GF-D8 (cell line): ENCODE measurements around the gene SCUBE1.
A peak's percentile ranks its signal among the peaks of the same experiment; 100 is the strongest.

Experiments
- DNase-seq: peaks from one replicate; lab custom pipeline; 2025; lab: John Stamatoyannopoulos, UW

Gene SCUBE1

DNA sequence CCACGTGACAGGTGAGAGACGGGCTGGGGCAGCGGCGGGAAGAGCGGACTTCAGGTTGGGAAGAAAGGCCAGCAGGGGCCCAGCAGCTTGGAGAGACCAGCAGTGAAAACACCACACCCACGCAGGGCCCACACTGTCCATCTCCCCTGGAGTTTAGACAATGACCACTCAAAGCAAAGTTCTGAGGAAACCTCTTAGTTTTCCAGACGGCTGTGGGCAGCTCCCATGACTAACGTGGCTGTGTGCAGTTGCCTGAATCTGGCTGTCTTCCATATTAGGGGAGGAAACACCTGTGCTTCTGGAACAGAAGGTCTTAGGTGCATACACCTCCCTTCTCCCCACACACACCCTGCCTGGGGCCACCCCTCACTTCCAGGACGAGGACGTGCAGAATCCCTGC lies 85.6 kb downstream of the SCUBE1 start:
- DNase-seq, result no peak

GRCh38 chr22:43256976-43257545 lies 86.1 kb downstream of the SCUBE1 start:
- DNase-seq, result no peak

DNA sequence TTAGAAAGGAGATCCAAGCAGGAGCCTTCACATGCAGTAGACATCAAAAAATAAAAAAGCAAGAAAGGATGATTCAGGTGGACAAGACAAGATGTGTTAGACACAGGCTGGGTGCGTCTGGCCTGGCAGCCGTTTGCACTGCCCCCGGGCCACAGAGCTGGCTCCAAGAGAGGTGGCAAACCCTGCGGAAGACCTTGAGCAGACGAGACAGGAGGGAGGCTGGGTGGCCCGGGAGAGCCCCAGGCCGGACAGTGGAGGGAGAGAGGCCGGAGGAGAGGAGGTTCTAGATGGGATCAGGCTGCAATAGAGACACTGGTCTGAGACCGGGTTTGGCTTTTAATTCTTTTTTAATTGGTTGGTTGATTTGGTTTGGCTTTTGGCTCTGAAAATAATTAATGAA lies 86.6 kb downstream of the SCUBE1 start:
- DNase-seq, result no peak

DNA sequence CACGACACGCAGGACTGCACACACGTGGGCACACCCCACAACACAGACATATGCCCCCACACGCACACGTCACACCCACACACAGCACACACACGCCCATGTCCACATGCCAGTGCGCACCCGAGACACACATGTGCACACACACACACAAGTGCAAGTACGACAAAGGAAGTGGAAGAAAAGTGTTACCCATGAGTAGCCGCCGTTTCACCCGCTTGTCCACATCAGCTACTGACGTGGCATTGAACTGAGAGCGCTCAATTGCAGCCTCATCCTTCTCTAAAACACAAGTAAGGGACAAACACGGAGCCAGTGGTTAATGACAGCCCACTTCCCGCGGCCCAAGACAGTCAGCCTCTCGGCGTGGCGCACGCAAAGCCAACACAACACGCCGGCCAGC lies 87.9 kb downstream of the SCUBE1 start:
- DNase-seq, result no peak

DNA sequence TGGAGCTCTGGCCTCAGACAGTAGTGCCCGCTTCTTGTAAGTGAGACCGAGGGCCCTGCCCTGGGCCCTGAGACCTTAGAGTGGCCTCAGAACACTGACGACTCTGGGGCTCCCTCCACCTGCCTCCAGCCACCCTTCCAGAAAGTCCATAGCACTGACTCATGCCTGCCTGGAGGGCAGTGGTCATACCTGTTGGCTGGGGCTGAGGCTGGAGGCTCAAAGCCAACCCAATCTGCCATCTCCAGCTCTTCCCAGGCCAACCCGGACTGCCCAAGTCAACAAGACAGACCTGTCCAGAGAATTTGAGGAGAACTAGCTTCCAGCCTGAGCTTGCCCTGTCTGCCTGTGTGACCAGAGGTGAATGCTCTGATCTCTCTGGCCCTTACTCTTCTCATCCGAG lies 89.3 kb downstream of the SCUBE1 start:
- DNase-seq, result no peak

- DNase-seq, result no peak
Observed at GRCh38 chr22:43252319-43252718, 90.9 kb downstream of the SCUBE1 start.

DNA sequence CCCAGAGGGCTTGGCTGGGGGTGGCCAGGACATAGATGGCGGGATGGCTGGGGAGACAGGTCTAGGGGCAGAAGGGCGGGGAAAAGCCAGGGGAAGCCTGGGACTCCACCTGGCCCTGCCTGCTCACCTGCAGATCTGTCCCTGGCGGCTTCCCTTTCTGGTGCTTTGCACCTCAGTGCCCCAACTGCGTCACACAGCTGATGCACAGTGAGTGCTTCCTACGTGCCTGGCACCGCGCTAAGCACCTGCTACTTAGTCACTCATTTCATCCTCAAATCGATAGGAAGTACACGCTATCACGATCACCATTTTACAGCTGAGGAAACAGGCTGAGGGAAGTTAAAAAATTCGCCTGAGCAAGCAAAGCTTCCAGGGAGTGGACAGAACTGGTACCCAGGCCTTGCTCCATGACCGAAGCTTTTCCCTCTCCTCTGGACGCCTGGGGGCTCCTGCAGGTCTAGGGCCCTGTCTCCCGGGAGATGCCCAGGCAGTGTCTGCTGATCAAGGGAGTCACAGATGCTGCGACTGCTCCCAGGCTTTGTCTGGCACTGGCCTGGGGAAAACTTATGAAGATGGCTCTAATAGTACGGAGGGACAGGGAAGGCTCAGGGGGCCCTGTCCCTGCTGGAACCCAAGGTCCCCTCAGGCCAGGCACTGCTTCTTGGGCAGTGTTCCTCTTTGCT lies 93.2 kb downstream of the SCUBE1 start:
- no peak for DNase-seq

- no peak for DNase-seq
Observed at GRCh38 chr22:43247546-43248260, 95.5 kb downstream of the SCUBE1 start.

- DNase-seq, result peak; percentile 5
Observed at GRCh38 chr22:43246188-43246587, 97.0 kb downstream of the SCUBE1 start.

DNA sequence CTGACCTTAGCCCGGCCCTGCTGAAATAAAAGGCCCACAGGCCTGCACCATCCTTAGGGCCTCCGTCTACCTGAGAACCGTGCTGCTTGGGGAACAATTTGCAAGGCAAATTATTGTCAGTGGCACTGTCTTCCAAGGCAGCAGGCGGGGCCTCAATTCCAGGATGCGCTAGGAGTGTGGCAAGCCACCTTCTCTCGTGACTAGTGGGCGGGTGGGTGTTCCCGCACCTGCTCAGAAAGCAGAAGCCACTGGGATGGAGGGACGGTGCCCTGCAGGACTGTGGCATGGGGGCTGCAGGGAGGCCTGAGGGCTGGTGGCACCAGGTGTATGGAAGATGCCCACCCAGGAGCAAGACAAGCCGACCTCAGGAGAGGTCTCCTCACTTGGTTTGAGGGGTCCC lies 97.5 kb downstream of the SCUBE1 start:
- DNase-seq, result no peak

DNA sequence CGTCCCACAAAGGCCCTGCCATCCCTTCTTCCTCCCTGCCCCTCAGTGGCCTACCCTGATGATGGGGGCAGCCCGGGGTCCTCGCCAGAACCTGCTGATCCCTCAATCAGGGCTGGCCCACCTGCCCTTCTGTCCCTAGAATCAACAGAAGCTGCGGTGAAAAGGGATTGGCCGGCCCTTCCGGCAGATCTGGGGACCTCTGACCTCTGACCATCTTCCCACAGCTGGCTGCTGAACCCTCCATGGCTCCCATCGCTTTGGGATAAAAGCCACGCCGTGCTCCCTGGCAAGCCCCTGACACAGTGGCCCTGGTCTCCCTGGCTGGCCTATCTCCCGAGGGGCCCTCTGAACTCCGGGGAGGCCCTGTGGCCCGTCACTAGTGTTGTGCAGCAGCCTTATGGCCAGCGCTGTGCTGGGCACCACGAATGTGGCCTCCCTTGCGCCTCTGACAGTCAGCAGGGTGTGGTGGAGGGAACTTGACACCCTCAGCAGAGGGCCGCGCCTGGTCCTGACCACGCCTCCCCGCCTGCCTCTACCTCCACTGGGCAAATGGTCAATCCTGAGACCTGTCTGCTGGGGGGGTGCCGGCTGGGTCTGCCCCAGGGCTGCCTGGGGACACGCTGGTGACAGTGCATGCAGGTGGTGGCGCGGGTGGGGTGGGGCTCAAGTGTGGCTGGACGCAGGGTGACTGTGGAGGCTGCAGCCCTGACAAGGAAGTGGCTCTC lies 98.2 kb downstream of the SCUBE1 start:
- DNase-seq, result no peak

GRCh38 chr22:43244402-43244801 lies 98.8 kb downstream of the SCUBE1 start:
- no peak for DNase-seq

DNA sequence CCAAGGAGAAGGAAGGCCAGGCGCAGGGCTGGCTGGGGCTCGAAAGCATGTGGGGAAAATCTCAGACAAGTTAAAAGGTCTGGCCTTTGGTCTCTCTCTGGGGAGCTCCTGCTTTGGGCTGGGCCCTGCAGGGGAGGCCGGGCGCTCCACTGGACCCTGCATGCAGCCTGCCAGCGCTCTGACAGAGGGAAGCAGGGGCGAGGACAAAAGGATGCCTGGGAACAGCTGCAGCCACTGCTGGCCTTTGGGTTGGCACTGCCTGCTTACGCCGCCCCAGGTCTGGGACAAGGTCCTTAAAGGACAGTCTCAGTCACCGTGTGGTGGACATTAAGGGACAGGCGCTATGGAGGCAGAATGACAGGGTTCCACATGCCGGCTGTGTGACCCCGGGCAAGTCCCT lies 99.8 kb downstream of the SCUBE1 start:
- DNase-seq, result no peak

- DNase-seq, result no peak
Observed at GRCh38 chr22:43242627-43243026, 100.5 kb downstream of the SCUBE1 start.

GRCh38 chr22:43241699-43242386 lies 101.3 kb downstream of the SCUBE1 start:
- DNase-seq, result no peak

- DNase-seq, result no peak
Observed at GRCh38 chr22:43241138-43241597, 102.0 kb downstream of the SCUBE1 start.

- DNase-seq, result no peak
Observed at GRCh38 chr22:43240614-43241013, 102.6 kb downstream of the SCUBE1 start.

DNA sequence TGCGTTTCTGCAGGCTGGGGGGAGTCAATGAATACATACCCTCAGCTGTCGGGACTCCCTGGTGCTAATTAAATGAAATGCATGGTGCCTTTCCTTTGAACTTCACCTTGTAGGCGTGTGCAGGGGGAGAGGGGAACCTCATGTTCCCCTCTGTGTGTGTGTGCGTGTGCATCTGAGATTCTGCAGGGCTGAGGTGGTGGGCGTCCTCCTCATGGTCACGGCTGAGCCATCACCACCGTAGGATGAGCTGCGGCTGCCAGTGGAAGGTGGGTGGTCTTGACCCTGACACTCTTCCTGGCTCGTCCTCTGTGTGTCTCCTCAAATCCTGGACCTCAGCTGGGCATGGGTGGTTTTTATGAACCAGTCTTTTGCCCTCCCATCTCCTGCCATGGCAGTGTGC lies 103.2 kb downstream of the SCUBE1 start:
- no peak for DNase-seq

DNA sequence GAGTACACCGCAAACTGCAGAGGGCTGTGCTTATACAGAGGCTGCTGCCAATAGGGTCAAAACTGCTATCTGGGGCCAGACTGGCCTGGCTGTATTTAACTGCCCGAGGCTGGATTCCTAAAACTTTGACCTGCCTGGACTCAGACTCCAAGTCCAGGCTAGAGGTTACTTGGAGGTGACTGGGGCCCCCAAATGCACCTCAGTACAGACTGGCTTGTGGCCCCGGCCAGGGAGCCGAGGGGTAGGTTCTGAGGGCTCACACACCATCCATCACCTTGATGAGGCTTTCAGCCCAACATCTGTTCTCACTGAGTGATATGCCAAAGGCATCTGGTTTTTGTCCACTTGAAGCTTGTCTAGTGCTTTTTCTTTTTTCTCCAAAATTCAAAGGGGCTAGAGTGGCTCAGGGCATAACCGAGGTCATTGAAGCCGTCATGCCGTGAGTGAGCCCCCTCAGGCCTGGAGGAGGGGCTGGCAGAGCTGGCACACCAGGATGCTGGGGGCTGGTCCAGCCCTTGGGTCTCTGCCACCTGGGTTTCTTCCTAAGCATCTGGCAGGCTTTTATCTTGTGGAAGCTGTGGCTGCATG lies 103.9 kb downstream of the SCUBE1 start:
- no peak for DNase-seq

DNA sequence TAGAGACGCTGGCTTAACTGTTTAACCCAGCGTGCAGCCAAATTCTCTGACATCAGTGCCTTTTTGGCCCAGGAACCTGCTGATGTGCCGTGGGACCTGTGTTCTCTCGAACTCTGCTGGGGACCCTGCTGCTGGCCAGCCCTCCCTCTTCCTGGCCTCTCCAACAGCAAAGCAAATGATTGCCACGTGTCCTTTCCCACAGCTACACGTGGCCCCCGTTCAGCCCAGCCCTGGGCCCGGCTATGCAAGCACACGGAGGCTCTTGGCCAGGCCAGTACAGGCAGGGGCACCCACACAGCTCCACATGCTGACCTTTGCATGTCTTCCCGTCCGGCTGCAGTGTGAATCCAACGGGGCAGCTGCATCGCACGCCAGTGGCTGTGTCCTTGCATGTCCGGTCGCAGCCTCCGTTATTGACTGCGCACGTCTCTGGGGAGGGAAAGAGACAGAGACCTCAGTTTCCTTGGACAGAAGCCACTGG lies 104.6 kb downstream of the SCUBE1 start:
- DNase-seq, result no peak

DNA sequence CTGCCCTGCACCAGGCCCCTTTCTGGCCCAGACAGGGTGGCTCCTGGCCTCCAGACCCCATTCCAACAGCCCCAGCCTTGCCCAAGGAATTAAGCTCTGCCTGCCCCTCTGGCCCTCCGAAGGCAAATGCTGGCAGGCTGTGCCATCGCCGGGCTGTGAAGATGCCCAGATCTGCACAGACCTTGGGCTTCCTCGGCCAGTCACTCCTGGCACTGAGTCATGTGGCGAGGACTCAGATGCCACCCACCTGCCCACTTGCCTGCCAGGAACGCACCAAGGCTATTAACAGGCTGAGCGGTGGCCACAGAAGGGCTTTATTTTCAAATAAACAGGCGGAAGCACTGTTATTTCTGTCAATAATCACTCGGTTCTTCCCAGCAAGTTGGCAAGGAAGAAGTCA lies 105.9 kb downstream of the SCUBE1 start:
- no peak for DNase-seq
